Stomach (tissue), 19 donors: ENCODE measurements around the gene ABHD4. TPM values are rescaled to one million over a fixed set of nuclear protein-coding genes. Genes with fewer than 3 reads are reported as not detected.
A peak's percentile ranks its signal among the peaks of the same experiment; 100 is the strongest.

Experiments used
- DNase-seq, 2 donors: peaks; one replicate each; pipeline versions ENCODE4 v3.0.0 to v3.0.0-alpha.2; 2013 to 2019
- H3K27ac ChIP-seq, 5 donors: fragments of 200-600 bp in 4 of 5; sonication (generic) in 4 of 5; one replicate each; pipeline ENCODE4 v1.5.1; 2013 to 2019; ENCODE audit warnings: mild to moderate bottlenecking in 1 of 5, moderate library complexity in 1 of 5
- H3K27me3 ChIP-seq, 3 donors: fragments of 200-600 bp; sonication (generic); one replicate each; pipeline ENCODE4 v1.5.1; 2017 to 2019; ENCODE audit warnings: mixed run types in 1 of 3
- H3K36me3 ChIP-seq, 4 donors: fragments of 200-600 bp; sonication (generic); 1 replicate in 3 of 4; 2 replicates in 1 of 4; pipeline ENCODE4 v1.5.1; 2016 to 2019
- H3K4me1 ChIP-seq, 4 donors: fragments of 200-600 bp; sonication (generic); one replicate each; pipeline ENCODE4 v1.5.1; 2016 to 2019
- H3K4me3 ChIP-seq, 4 donors: fragments of 200-600 bp; sonication (generic) in 3 of 4; one replicate each; pipeline ENCODE4 v1.5.1; 2016 to 2019; ENCODE audit warnings: mild to moderate bottlenecking in 1 of 4
- H3K9me3 ChIP-seq, 4 donors: fragments of 200-600 bp; sonication (generic); one replicate each; pipeline ENCODE4 v1.5.1; 2016 to 2019
- CTCF ChIP-seq, 7 experiments: fragments of 450-650 bp in 4 of 7; fragments of 200-600 bp in 3 of 7; sonication (generic) in 3 of 7; IDR thresholded peaks; one replicate each; pipeline ENCODE4 v1.5.1; 2016 to 2019; ENCODE audit warnings: antibody characterized with exemption in 7 of 7, control low read depth in 2 of 7, mild to moderate bottlenecking in 1 of 7
- EP300 ChIP-seq: sonication (generic); formaldehyde crosslinking; IDR thresholded peaks from one replicate; pipeline ENCODE4 v1.6.1; 2017; ENCODE audit warnings: antibody characterized with exemption
- POLR2A ChIP-seq, 4 donors: fragments of 450-650 bp; IDR thresholded peaks; one replicate each; pipeline ENCODE4 v1.6.1; 2016; ENCODE audit warnings: antibody characterized with exemption in 4 of 4, control low read depth in 2 of 4, mild to moderate bottlenecking in 1 of 4, moderate library complexity in 1 of 4
- POLR2AphosphoS5 ChIP-seq, 3 donors: sonication (generic); formaldehyde crosslinking; IDR thresholded peaks; one replicate each; pipeline ENCODE4 v1.6.1; 2016; ENCODE audit warnings: antibody characterized with exemption in 3 of 3
- WGBS, 5 donors: extraction: QIAGEN DNeasy Blood & Tissue Kit in 3 of 5; methylation state at CpG; one replicate each; pipeline versions ENCODE4 v1.1.5 to v1.1.7; 2013 to 2018; 5-methylcytosine and 5-hydroxymethylcytosine counted together
- intact Hi-C: fragments of 100-400 bp; cut with DNase I; formaldehyde crosslinking; loops from one replicate; pipeline ENCODE4 v1.15.1; 2023; ENCODE audit warnings: low total_unique reads
- long read RNA-seq, 10 donors: transcript quantifications; one replicate each; lab custom pipeline, GENCODE V29; 2026
- polyA plus RNA-seq, 3 donors: library from polyadenylated mRNA; stranded (reverse); fragments of 200-250 nt; gene quantifications; one replicate each; pipeline ENCODE4 v1.2.3, GENCODE V29; 2013
- total RNA-seq, 5 donors: library from RNA; depleted of rRNA; stranded (reverse); fragments of >200 nt; gene quantifications; one replicate each; pipeline versions ENCODE4 v1.1.0 to v1.2.3, GENCODE V29; 2014 to 2016
- donor health status: healthy with polysubstance abuse.
- donor health status: Bipolar disorder and iron deficiency.
- donor health status: healthy.

Gene ABHD4
- total RNA-seq, result 100 to 1,000 TPM in 1 of 5 donors, 10 to 100 TPM in 4; 12.2 to 130 (median 27.7) TPM
- polyA plus RNA-seq, result 10 to 100 TPM; 14.8 to 24.3 (median 17.0) TPM
- long read RNA-seq, donor 1, partial matches to known transcripts, result 0 of 4 reads
- long read RNA-seq, donor 1, other reads (novel, unspliced or antisense), result 0 of 4 reads
- long read RNA-seq, donor 2, partial matches to known transcripts, result 0 of 3 reads
- long read RNA-seq, donor 2, other reads (novel, unspliced or antisense), result 0 of 3 reads
- long read RNA-seq, donor 3, partial matches to known transcripts, result 0 of 3 reads
- long read RNA-seq, donor 3, other reads (novel, unspliced or antisense), result 0 of 3 reads
- long read RNA-seq, donor 4, result 0 reads
- long read RNA-seq, donor 5, transcript ABHD4-203 (7 exons, 3,366 nt), result major isoform, 7 of 9 reads
- long read RNA-seq, donor 5, partial matches to known transcripts, result 0 of 9 reads
- long read RNA-seq, donor 5, other reads (novel, unspliced or antisense), result 0 of 9 reads
- long read RNA-seq, donor 6, transcript ABHD4-203 (7 exons, 3,366 nt), result major isoform, 13 of 32 reads
- long read RNA-seq, donor 6, partial matches to known transcripts, result 17 of 32 reads
- long read RNA-seq, donor 6, other reads (novel, unspliced or antisense), result 0 of 32 reads
- long read RNA-seq, donor 7, transcript ABHD4-203 (7 exons, 3,366 nt), result major isoform, 8 of 13 reads
- long read RNA-seq, donor 7, partial matches to known transcripts, result 5 of 13 reads
- long read RNA-seq, donor 7, other reads (novel, unspliced or antisense), result 0 of 13 reads
- long read RNA-seq, donor 8, transcript ABHD4-203 (7 exons, 3,366 nt), result major isoform, 6 of 6 reads
- long read RNA-seq, donor 8, partial matches to known transcripts, result 0 of 6 reads
- long read RNA-seq, donor 8, other reads (novel, unspliced or antisense), result 0 of 6 reads
- long read RNA-seq, donor 9, partial matches to known transcripts, result 0 of 4 reads
- long read RNA-seq, donor 9, other reads (novel, unspliced or antisense), result 0 of 4 reads
- long read RNA-seq, donor 10, partial matches to known transcripts, result 0 of 3 reads
- long read RNA-seq, donor 10, other reads (novel, unspliced or antisense), result 0 of 3 reads

- H3K27ac ChIP-seq, result peak within 1 kb of the TSS; percentile 83 to 95 (median 90)
- TF ChIP-seq POLR2AphosphoS5 (IDR thresholded peaks at IDR 0.05) (peak; percentile 70 to 93 (median 82)), EP300 (no peak), CTCF (IDR thresholded peaks at IDR 0.05) (peak in 1 of 7 experiments; percentile 9), POLR2A (IDR thresholded peaks at IDR 0.05) (peak in 2 of 4 donors; percentile 53 to 58)
- 0 to 1% (median 1%) methylated on average over 22 to 49 of the region's 49 CpGs for WGBS, 5 donors
- peaks cover 19 to 21% (median 20%) of the 10 kb centered on the region in 4 donors for H3K36me3 ChIP-seq
- peak within 1 kb of the TSS; percentile 68 to 85 (median 71) for H3K4me3 ChIP-seq
- H3K4me1 ChIP-seq, result peaks cover 21 to 32% (median 27%) of the 10 kb centered on the region in 4 donors
- DNase-seq, result peak; percentile 88 to 95
- no peaks in the 10 kb centered on the region for H3K9me3 ChIP-seq
- intact Hi-C loops, result no loop called here
- H3K27me3 ChIP-seq, result no peaks in the 10 kb centered on the region
Measured at GRCh38 chr14:22598099-22598895, at the start of gene ABHD4. Gene ABHD4 (plus strand): TSS chr14:22598300. CDS start chr14:22598307, 7 bp downstream.

GRCh38 chr14:22549324-22549962, 48.7 kb upstream of the ABHD4 start:
- H3K4me1 ChIP-seq, result peaks cover 16 to 54% (median 40%) of the 10 kb centered on the region in 4 donors
- H3K4me3 ChIP-seq, result no peak overlapping the region
- WGBS, 5 donors, result 67 to 82% (median 67%) methylated on average over 6 of the region's 6 CpGs
- TF ChIP-seq EP300, result no peak
- no peak for TF ChIP-seq POLR2AphosphoS5 (IDR thresholded peaks at IDR 0.05)
- no peak for TF ChIP-seq CTCF (IDR thresholded peaks at IDR 0.05)
- no peak for TF ChIP-seq POLR2A (IDR thresholded peaks at IDR 0.05)
- no peaks in the 10 kb centered on the region for H3K36me3 ChIP-seq
- no peaks in the 10 kb centered on the region for H3K27me3 ChIP-seq
- peak overlapping the region; percentile 23 to 49 (median 39) for H3K27ac ChIP-seq
- H3K9me3 ChIP-seq, result no peaks in the 10 kb centered on the region
- intact Hi-C loops, result no loop called here
- DNase-seq, result no peak

- TF ChIP-seq POLR2AphosphoS5 (IDR thresholded peaks at IDR 0.05) (no peak), EP300 (no peak)
- DNase-seq, result no peak
- 60 to 63% (median 62%) methylated on average over 11 of the region's 11 CpGs for WGBS, 5 donors
- Histone ChIP-seq H3K4me3 (no peak overlapping the region), H3K9me3 (no peaks in the 10 kb centered on the region), H3K36me3 (no peaks in the 10 kb centered on the region), H3K27ac (peak overlapping the region; percentile 23 to 49 (median 39)), H3K27me3 (no peaks in the 10 kb centered on the region), H3K4me1 (peaks cover 16 to 54% (median 40%) of the 10 kb centered on the region in 4 donors)
- intact Hi-C loops, result loop anchor here (10.0 kb wide), 1 partner anchor 295 kb away; no protein-coding TSS in a partner anchor
Measured at GRCh38 chr14:22549981-22550673, 48.0 kb upstream of the ABHD4 start.
